ENCODE measurements around the gene GEMIN5.
A peak's percentile ranks its signal among the peaks of the same experiment; 100 is the strongest.

DNA sequence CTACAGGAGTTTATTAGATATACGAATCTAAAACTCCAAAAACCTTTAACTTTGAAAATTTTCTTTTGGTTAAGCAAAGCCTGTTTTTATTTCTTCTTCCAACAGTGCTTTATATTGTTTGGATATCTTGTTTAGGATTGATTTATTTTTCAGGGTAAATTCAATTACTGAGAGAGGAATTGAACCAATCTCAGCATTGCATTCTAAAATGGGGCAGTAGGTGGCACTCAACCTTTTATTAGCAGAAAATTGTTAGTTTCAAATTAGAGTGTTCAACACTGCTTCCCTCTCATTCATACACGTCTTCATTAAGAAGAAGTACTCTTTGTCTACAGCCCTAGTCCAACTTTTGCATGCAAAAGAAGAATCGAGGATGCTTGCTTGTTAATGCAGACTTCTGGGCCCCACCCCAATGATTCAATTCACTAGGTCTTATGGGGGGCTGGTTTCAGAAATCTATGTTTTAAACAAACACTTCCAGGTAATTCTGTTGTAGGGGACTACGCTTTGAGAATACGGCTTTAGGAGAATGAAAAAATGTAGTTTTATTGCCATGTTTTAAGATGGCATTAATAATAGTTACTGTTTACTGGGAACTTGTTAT lies 29.5 kb upstream of the GEMIN5 start:
- TF ChIP-seq, protein P1, sequence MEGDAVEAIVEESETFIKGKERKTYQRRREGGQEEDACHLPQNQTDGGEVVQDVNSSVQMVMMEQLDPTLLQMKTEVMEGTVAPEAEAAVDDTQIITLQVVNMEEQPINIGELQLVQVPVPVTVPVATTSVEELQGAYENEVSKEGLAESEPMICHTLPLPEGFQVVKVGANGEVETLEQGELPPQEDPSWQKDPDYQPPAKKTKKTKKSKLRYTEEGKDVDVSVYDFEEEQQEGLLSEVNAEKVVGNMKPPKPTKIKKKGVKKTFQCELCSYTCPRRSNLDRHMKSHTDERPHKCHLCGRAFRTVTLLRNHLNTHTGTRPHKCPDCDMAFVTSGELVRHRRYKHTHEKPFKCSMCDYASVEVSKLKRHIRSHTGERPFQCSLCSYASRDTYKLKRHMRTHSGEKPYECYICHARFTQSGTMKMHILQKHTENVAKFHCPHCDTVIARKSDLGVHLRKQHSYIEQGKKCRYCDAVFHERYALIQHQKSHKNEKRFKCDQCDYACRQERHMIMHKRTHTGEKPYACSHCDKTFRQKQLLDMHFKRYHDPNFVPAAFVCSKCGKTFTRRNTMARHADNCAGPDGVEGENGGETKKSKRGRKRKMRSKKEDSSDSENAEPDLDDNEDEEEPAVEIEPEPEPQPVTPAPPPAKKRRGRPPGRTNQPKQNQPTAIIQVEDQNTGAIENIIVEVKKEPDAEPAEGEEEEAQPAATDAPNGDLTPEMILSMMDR (IDR thresholded peaks at IDR 0.05): peak; percentile 17 to 63 (median 52)
- no peak for TF ChIP-seq POLR2A (IDR thresholded peaks at IDR 0.05)
